ENCODE results near the gene GIMAP8.
"Not testable (repeated sequence)": the region's sequence is repeated elsewhere in the genome, so short reads cannot be mapped to it uniquely, and the experiment has no call there.

Gene GIMAP8

DNA sequence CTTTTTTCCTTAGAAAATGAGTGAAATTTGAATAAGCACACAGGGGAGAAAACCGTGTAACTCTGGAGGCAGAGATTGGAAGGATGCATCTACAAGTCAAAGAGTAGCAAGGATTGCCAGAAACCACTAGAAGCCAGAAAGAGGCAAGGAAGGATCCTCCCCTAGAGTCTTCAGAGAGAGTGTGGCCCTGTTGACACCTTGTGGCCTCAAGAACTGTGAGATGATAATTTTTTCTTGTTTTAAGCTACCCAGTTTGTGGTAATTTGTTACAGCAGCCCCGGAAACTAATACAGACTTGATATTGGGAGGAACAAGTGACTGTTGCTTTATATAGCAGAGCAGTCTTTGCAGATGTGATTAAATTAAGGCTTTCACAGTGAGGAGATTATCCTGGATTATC is 60.6 kb downstream of the GIMAP8 start:
- no peak for DNase-seq (ENCODE audit: low spot score)
- no peak for FAIRE-seq

DNA sequence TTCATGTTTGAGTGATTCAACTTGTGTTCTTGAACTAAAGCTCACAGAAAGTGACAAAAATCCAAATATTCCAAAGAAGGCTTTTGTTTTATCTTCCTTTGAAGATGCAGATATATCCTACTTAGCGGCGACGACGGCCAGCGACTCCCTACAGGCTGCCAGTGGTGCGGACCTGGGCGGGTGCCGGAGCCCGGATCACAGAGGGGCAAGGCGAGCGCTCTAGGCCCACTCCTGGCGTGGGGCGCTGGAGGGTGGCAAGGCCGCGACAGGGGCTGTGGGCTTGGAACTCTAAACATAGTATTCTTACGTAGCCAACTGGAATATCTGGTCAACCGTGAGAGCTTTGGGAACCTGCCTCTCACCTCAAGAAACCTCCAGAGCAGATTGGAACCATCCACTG is 63.3 kb downstream of the GIMAP8 start:
- no peak for FAIRE-seq
- no peak for DNase-seq (ENCODE audit: low spot score)

DNA sequence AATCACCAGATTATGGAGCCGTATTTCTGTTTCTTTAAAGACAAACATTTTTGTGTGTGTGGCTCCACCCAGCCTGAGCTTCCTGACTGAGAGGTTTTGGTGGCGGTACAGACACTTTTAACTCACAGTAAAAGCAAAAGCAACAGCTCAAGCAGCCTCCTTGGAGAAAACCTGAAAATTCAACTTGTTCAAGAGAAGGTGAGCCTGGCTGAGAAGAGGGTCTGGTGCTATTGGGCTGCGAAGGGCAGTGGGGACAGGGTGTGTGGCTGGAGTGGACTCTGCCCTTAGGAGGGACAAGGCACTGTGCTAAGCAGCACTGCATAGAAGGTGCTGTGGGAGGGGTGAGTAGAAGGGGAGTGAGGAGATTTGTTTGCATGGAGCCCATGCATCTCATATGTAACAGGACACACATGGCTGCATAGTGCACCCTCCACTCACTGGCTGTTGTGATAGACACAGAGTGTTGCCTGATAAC is 64.4 kb downstream of the GIMAP8 start, which contains the start of gene GIMAP7:
GIMAP7 (plus strand) TSS at position 125 of the 475 bp plus-strand sequence. CDS start 5,103 bp downstream, outside the sequence.
- DNase-seq (ENCODE audit: low spot score): no peak
- FAIRE-seq: no peak

DNA sequence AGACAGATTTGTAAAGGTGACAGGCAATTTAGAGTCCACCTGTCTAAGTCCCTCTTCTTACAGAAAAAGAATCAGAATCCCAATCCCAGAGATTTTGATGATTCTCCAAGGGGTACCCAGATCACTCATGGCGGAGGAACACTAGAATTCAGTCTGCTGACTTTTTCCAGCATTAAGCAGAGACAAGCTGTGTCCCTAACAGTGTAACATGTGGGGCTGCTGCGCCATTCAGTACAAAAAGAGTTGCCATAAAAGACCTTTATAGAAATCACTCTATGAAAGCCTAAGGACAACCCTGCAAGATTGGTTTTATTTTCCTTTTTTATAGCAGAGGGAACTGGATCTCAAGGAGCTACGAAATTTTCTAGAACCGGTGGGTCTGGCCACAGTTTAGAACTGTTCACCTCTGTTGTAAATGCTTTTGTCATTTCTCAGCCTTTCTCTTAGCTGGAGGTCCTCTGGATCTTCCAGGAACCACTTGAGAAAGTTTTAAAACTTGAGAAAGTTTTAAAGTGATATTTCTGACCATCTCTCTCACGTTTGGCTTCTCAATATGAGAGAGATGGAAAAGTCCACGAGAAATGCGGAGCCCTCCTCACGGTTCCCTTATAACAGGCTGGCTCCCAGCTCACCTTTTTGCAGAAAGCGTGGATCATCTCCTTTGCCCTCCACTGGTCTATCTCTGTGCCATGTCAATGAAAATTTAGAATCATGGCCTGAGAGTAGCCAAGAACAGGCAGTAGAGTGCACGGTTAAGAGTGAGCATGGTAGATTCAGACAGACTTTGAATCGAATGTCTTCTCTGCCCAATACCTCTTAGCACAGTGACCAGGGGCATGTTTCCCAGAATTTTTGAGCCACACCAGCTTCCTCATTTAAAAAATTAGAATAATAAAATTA is 65.1 kb downstream of the GIMAP8 start:
- no peak for DNase-seq (ENCODE audit: low spot score)
- FAIRE-seq: no peak

DNA sequence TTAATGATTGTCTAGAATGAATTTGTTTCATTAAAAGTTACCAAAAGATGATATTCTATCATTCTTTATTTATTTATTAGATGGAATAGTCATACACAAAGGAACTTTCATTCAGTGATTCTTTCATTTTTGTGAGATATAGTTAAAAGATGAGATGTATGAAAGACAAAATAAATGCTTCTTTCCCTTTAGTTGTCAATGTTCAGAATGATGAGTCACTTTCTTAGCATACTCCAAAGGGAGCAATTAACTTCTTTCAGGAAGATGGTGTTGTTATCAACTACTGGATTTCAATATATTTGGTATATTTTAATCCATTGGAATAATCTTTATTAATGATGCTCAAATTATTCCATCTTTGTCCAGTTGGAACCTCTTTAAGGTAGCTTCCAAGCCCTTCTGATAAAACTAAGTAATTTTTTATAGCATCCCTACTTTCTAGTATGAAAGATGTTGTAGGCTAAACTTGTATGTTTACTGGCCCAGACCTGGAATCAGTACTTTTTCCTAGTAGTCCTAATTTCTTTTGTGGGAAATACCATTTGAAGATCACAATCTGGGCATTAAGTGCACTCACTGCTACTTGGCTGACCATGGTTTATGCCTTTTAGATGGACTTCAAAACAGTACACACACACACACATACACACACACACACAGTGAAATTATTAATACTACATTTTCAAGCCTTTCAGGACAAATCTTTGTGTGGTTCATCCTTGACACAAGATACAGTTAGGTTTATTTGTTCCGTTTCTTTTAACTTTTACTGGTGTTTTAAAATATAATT is 66.7 kb downstream of the GIMAP8 start:
- DNase-seq (ENCODE audit: low spot score): no peak
- no peak for FAIRE-seq

DNA sequence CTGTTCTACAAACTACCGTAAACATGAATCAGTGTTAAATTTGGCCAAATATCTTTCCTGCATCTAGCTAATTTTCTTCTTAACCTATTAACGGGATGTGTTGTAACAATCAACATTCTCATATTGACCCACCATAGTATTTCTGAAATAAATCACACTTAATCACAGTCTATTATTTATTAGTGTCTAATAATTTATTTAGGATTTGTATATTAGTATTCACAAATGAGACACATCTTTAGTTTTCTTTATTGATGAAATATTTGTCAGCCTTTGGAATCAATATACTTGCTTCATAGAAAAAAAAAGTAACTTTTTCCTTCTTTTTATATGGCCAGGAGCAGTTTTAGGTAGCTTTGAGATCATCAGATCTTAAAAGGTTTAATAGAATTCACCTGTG is 68.9 kb downstream of the GIMAP8 start:
- DNase-seq (ENCODE audit: low spot score) (no peak), FAIRE-seq (no peak)

DNA sequence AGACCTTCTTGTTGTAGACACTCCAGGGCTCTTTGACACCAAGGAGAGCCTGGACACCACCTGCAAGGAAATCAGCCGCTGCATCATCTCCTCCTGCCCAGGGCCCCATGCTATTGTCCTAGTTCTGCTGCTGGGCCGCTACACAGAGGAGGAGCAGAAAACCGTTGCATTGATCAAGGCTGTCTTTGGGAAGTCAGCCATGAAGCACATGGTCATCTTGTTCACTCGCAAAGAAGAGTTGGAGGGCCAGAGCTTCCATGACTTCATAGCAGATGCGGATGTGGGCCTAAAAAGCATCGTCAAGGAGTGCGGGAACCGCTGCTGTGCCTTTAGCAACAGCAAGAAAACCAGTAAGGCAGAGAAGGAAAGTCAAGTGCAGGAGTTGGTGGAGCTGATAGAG is 69.7 kb downstream of the GIMAP8 start:
- FAIRE-seq (no peak), DNase-seq (ENCODE audit: low spot score) (no peak)

DNA sequence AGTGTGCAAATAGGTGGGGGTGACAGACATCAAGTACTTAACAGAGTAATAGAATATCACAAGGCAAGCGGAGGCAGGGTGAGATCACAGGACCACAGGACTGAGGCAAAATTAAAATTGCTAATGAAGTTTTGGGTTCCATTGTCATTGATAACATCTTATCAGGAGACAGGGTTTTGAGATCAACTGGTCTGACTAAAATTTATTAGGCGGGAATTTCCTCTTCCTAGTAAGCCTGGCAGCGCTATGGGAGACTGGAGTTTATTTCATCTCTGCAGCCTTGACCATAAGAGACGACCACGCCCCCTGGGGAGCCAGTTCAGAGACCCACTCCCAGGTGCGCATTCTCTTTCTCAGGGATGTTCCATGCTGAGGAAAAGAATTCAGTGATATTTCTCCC is 72.5 kb downstream of the GIMAP8 start:
- FAIRE-seq; DNase-seq (ENCODE audit: low spot score): not testable (repeated sequence)

DNA sequence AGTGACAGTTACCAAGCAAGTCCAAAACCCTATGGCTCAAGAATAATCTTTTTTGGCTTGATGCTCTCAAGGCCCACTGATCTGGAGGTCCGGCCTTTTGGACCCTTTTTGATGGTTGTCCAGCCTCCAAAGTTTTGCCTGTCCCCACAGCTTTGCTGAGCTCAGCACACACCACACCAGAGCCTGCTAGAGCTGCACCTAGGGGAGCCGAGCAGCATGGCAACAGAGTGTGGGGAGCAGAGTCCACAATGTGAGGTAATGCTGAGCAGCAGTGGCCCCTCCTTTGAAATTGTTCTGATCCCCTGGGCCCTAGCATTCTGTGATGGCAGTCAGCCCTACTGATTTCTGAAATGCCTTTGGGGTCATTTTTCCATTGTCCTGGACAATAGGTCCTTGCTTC is 73.6 kb downstream of the GIMAP8 start:
- no peak for FAIRE-seq
- no peak for DNase-seq (ENCODE audit: low spot score)
